ENCODE data around the gene PLEKHA3.
A peak's percentile ranks its signal among the peaks of the same experiment; 100 is the strongest.

Gene PLEKHA3

GRCh38 chr2:178526256-178526655 lies 46.0 kb downstream of the PLEKHA3 start:
- POLR2A ChIA-PET, result no interaction called here
- TF ChIP-seq CTCF (IDR thresholded peaks at IDR 0.05; ENCODE audit: control extremely low read depth, extremely low read depth, low read depth, missing control alignments), result no peak
- no peak for DNase-seq (ENCODE audit: extremely low spot score)
- CTCF ChIA-PET, result interaction anchor here (1.1 kb wide), 1 partner anchor 9 kb away, joined by 3 read pairs; no protein-coding TSS in a partner anchor

GRCh38 chr2:178527592-178527991 lies 47.3 kb downstream of the PLEKHA3 start:
- DNase-seq (ENCODE audit: extremely low spot score), result no peak
- POLR2A ChIA-PET, result interaction anchor here (0.8 kb wide), 1 partner anchor 11 kb away, joined by 11 read pairs; no protein-coding TSS in a partner anchor
- TF ChIP-seq CTCF (IDR thresholded peaks at IDR 0.05; ENCODE audit: control extremely low read depth, extremely low read depth, low read depth, missing control alignments), result no peak
- CTCF ChIA-PET, result interaction anchor here (0.8 to 2.5 kb wide), 6 partner anchors 10 to 113 kb away, joined by 3 to 12 read pairs (median 4); no protein-coding TSS in a partner anchor

- ChIA-PET CTCF (interaction anchor here (2.5 kb wide), 1 partner anchor 11 kb away, joined by 12 read pairs; no protein-coding TSS in a partner anchor), POLR2A (no interaction called here)
- TF ChIP-seq CTCF (IDR thresholded peaks at IDR 0.05; ENCODE audit: control extremely low read depth, extremely low read depth, low read depth, missing control alignments), result no peak
- no peak for DNase-seq (ENCODE audit: extremely low spot score)
Observed at GRCh38 chr2:178528647-178529046, 48.4 kb downstream of the PLEKHA3 start.

GRCh38 chr2:178529194-178529593 lies 48.9 kb downstream of the PLEKHA3 start:
- DNase-seq (ENCODE audit: extremely low spot score), result no peak
- no peak for TF ChIP-seq CTCF (IDR thresholded peaks at IDR 0.05; ENCODE audit: control extremely low read depth, extremely low read depth, low read depth, missing control alignments)
- POLR2A ChIA-PET, result no interaction called here
- CTCF ChIA-PET, result interaction anchor here (1.9 to 2.5 kb wide), 2 partner anchors 12 to 47 kb away, joined by 5 to 12 read pairs; no protein-coding TSS in a partner anchor

- no peak for DNase-seq (ENCODE audit: extremely low spot score)
- ChIA-PET CTCF (interaction anchor here (1.3 to 1.9 kb wide), 2 partner anchors 48 to 115 kb away, joined by 3 to 5 read pairs; no protein-coding TSS in a partner anchor), POLR2A (interaction anchor here (1.0 to 1.1 kb wide), 2 partner anchors 13 to 79 kb away, joined by 3 read pairs; partner anchors contain the start of genes PJVK and PRKRA)
- no peak for TF ChIP-seq CTCF (IDR thresholded peaks at IDR 0.05; ENCODE audit: control extremely low read depth, extremely low read depth, low read depth, missing control alignments)
Observed at GRCh38 chr2:178530131-178530530, 49.9 kb downstream of the PLEKHA3 start.

- DNase-seq (ENCODE audit: extremely low spot score), result peak; percentile 76
- no peak for TF ChIP-seq CTCF (IDR thresholded peaks at IDR 0.05; ENCODE audit: control extremely low read depth, extremely low read depth, low read depth, missing control alignments)
- POLR2A ChIA-PET, result interaction anchor here (1.0 to 1.1 kb wide), 2 partner anchors 13 to 80 kb away, joined by 3 read pairs; partner anchors contain the start of genes PJVK and PRKRA
- CTCF ChIA-PET, result interaction anchor here (1.3 to 1.9 kb wide), 2 partner anchors 48 to 116 kb away, joined by 3 to 5 read pairs; no protein-coding TSS in a partner anchor
Observed at GRCh38 chr2:178530625-178531142, 50.4 kb downstream of the PLEKHA3 start.
